NCI-H2227 (cell line): ENCODE measurements around the gene PBX3.
A peak's percentile ranks its signal among the peaks of the same experiment; 100 is the strongest.

Source experiments
- DNase-seq: peaks from one replicate; lab custom pipeline; 2025; ENCODE audit not compliant: unreplicated experiment; lab: John Stamatoyannopoulos, UW

PBX3 gene

DNA sequence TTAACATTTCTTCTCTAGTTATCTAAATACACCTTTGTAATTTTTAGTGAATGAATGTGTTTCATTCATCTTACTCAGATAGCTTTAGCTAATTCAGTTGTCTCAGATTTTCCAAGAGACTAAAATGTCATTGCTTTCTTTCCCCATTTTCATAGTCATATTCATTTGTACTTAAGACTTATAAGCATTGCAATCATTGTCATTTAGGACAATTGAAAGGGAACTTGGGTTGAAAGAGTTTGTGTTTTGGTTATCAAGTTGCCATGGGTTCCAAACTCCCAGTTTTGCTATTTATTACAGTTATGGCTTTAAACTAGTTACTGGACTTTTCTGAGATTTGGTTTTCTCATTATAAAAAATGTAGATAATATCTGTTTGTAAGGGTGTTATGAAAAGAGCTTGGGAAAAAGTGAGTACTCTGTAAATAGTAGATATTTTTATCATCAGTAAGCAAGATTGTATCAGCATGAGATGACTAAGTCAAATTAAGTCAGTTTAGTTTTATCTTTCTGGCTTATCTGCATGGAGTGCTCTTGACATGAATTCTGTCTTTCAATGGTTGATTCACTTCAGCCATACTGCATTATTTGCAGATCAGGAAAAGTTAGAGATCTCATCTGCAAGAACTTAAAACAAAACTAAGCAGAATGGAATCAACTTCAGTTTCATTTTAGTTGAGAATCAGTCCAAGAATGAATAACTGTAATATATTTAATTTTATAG is 107.5 kb downstream of the PBX3 start:
- no peak for DNase-seq

DNA sequence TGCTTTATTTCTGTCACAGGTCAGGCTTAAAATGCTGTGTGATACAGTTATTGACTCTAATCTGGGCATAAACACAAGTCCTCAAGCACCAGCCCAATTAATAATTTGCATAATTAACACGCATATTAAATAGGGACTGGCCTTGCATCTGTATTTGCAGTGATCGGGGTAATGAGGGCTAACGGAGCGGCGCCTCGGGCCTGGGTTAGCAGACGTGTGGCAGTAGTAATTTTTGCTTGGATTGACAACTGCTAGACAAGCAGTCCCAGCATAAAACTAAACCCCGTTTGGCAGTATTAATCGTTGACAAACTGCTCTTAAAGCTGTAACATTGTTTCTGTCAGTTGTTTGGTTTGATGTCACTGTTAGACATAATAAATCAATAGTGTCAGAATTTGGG is 109.2 kb downstream of the PBX3 start:
- DNase-seq, result no peak

- DNase-seq, result no peak
These were observed 114.4 kb downstream of the PBX3 start for GRCh38 chr9:125861405-125862058.

GRCh38 chr9:125863923-125864322 is 116.8 kb downstream of the PBX3 start:
- DNase-seq, result no peak

DNA sequence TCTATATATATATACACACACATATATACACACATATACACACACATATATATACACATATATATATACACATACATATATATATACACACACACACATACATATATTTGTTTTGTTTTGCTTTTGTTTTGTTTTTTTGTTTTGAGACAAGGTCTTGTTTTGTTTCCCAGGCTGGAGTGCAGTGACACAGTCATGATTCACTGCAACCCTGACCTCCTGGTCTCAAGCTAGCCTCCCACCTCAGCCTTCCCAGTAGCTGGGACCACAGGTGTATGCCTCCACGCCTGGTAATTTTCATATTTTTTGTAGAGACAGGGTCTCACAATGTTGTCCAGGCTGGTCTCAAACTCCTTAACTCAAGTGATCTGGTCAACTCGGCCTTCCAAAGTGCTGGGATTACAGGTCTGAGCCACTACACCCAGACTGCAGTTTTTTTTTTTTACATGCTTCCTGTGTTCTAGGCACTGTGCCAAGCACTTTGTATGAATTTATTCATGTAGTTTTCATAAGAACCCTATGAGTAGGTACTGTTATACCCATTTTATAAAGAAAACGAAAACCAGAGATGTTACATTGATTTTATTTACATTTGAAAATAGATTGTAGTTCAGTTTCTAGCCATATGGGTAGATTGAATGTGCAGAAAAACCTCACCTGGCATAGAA is 120.7 kb downstream of the PBX3 start:
- DNase-seq, result no peak

- no peak for DNase-seq
These were observed 131.0 kb downstream of the PBX3 start for GRCh38 chr9:125878164-125878631.

- no peak for DNase-seq
These were observed 133.9 kb downstream of the PBX3 start for GRCh38 chr9:125881042-125881441.

- DNase-seq, result no peak
These were observed 136.5 kb downstream of the PBX3 start for GRCh38 chr9:125883565-125884217.

GRCh38 chr9:125884218-125884595 is 137.0 kb downstream of the PBX3 start:
- no peak for DNase-seq

DNA sequence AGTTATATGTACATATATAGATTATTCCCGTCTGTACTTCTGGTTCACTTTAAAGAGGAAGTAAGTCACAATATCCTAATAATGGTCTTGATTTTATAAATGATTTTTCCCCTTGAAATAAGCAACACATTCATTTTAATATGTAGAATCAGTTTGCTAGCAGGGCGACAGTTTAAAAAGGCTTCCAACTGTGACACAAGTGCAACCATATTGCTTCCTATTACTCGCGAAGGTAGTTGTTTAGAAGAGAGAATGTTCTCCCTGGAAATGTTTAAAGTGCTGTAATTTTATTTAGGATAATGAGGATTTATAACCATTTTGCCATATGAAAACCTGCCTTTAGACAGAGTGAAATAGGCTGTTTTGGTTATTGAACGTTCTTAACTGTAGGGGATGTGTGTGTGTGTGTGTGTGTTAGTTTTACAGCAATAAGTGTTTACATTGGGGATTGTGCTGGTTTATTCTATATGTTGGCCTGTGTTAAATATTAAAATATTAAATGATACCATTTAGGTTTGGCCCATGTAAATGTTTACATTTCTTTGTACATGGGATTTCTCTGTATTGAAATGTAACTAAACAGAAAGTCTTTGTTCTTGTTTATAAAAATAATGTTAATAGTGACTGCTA is 138.3 kb downstream of the PBX3 start:
- no peak for DNase-seq

DNA sequence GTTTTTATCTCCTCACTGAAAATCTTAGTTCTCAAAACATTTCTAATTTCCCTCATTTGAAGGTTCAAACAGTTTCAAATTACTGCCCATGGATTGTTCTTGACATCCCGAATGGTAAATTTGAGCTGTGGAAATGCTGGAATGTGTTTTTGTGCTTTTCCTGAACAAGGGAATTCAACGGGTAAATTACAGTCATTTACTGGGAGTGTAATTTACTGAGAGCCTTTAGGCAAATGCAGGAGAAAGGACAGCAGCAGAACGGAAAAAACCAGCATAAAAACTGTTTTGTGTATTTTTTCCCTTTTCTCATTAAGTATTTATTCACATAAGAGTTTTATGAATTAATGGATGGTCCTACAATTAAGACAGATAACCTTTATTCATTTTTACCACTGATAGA is 139.2 kb downstream of the PBX3 start:
- DNase-seq, result peak; percentile 47

- DNase-seq, result peak; percentile 42
These were observed 140.0 kb downstream of the PBX3 start for GRCh38 chr9:125887172-125887571.

GRCh38 chr9:125888211-125888610 is 141.0 kb downstream of the PBX3 start:
- no peak for DNase-seq

GRCh38 chr9:125889112-125889475 is 141.9 kb downstream of the PBX3 start:
- peak; percentile 32 for DNase-seq

DNA sequence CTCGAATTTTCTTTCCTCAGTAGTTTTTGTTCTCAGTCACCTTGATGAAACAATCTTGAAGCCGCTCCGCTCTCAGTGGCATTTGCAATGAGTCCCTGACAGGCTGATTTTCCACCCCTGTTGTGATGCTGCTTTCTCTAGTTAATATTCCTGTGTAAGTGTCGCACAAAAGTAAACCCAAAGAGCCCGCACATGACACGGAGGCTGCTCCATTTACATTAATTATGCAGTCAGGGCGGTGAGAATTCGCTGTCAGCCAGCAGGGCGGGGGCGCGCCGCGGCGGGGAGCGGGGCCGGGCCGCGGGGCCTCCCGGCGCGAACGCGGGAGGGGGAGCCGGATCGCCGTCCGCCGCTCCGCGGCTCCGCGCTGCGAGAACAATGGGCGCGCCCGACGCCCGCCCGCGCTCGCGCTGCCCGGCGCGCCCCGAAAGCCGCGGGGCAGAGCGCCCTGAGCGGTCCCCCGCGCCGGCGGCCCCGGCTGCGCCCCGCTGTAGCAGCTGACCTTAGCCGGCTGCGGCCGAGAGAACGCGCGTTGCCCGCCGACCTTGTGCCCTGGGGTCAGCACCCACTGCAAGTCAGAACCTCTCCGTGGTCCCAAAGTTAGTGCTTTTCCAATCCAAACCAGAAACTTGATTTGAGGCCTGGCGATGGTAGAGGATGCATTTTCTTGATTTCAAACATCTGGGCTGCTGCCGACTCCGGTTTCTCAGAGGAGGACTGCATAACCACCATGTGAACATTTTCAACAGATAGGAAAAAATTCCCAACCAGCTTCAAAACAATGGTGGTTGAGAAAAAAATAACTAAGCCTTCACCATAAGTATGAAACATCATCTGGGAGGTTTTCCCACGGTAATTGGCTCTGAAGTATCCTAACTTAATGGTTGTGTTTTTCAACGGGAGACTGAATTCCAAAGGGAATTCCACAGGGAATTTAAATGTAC is 142.6 kb downstream of the PBX3 start:
- peak; percentile 52 for DNase-seq

GRCh38 chr9:125890826-125891225 is 143.7 kb downstream of the PBX3 start:
- DNase-seq, result no peak

DNA sequence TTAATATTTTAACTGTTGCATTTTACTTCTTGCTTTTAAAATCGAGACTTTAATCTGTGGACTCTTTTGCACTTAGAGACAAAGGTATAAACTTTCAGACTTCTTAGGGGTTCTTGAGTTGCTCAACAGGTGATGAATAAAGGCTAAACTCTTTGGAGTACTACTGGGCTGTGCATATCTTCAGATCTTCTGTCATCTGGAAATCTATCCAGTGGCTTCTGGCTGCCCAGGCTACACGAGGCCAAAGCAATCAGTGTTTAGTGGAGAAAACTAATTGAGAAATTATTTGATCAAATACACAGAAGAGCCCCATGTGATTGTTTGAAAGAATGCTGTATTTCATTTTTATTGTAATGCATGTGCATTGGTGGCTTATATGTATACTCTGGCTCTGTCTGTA is 146.1 kb downstream of the PBX3 start:
- no peak for DNase-seq

GRCh38 chr9:125894566-125894965 is 147.4 kb downstream of the PBX3 start:
- DNase-seq, result no peak

- DNase-seq, result no peak
These were observed 149.2 kb downstream of the PBX3 start for GRCh38 chr9:125896404-125896803.

GRCh38 chr9:125896964-125897363 is 149.8 kb downstream of the PBX3 start:
- no peak for DNase-seq
